Measurements from ENCODE around the gene DUSP10. TPM values are rescaled to one million over a fixed set of nuclear protein-coding genes. Genes with fewer than 3 reads are reported as not detected.

The DUSP10 gene
- total and polyA plus RNA-seq, 4 experiments from 2014 or later = 3.8 to 9.9 (median 4.3) TPM

DNA sequence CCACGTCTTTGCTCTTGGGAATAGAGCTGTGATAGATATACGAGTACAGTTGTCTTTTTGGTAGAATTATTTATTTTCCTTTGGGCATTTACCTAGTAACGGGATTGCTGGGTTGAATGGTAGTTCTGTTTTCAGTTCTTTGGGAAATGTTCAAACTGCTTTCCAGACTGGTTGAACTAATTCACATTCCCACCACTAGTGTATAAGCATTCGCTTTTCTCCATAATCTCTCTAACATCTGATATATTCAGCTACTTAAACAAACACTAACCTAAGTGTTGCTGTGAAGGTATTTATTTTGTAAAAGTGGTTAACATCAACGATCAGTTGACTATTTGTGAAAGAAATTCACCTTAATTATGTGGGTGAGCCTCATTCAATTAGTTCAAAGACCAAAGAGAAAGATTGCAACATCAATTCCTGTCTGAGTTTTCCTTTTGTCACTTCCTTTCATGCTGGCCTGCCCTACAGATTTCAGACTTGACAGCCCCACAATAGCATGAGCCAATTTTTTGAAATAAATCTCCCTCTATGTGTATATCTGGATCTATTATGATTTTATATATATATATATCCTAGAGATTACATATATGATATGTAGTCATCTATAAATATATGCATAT lies 26.7 kb upstream of the DUSP10 start:
- Histone ChIP-seq H3K27ac (ENCODE audit: low read depth, low read length) (no peak overlapping the region), H3K4me3 (ENCODE audit: low read length in 2 of 2) (no peak overlapping the region), H3K4me1 (ENCODE audit: insufficient read depth, low read length) (no peaks in the 10 kb centered on the region), H3K9me3 (ENCODE audit: control insufficient read depth in 1 of 2, low read length in 2 of 2) (no peaks in the 10 kb centered on the region), H3K27me3 (ENCODE audit: insufficient read depth, low read length) (no peaks in the 10 kb centered on the region), H3K36me3 (ENCODE audit: insufficient read depth, low read length) (no peaks in the 10 kb centered on the region)
- intact Hi-C loops (cut with micrococcal nuclease) = no loop called here
- no peak overlapping the region for H3K27ac Mint-ChIP-seq
- peaks cover 4 to 6% (median 6%) of the 10 kb centered on the region in 4 donors for H3K4me1 Mint-ChIP-seq
- H3K27me3 Mint-ChIP-seq = no peaks in the 10 kb centered on the region
- no peaks in the 10 kb centered on the region for H3K9me3 Mint-ChIP-seq
- no peaks in the 10 kb centered on the region for H3K36me3 Mint-ChIP-seq
- CTCF ChIA-PET (ENCODE audit: partially characterized antibody) = no interaction called here
- no peak for DNase-seq
- POLR2A ChIA-PET (ENCODE audit: partially characterized antibody) = no interaction called here
- H3K4me3 Mint-ChIP-seq = no peak overlapping the region

DNA sequence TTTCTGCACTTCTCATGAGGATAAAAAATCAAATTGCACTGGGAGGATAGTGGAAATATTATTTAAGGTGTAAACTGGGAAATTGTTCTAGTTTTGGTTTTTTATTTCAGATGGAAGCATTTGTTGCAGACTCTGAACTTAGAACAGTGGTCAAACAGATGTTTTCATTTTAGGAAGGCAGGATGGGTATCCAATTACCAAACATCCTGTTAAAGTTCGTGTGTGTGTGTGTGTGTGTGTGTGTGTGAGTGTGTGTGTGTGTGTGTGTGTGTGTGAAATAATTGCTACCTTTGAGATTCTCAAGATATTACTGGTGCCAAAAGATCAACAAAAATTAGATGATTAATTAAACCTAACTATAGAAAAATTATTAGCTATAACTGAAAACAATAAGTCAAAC lies 24.3 kb upstream of the DUSP10 start:
- Histone ChIP-seq H3K27ac (ENCODE audit: low read depth, low read length) (no peak overlapping the region), H3K36me3 (ENCODE audit: insufficient read depth, low read length) (no peaks in the 10 kb centered on the region), H3K4me1 (ENCODE audit: insufficient read depth, low read length) (no peaks in the 10 kb centered on the region), H3K27me3 (ENCODE audit: insufficient read depth, low read length) (no peaks in the 10 kb centered on the region), H3K4me3 (ENCODE audit: low read length in 2 of 2) (no peak overlapping the region), H3K9me3 (ENCODE audit: control insufficient read depth in 1 of 2, low read length in 2 of 2) (no peaks in the 10 kb centered on the region)
- Mint-ChIP-seq H3K4me3 (no peak overlapping the region), H3K27ac (peak overlapping the region in 1 of 7 donors; percentile 14), H3K4me1 (peaks cover 4 to 6% (median 6%) of the 10 kb centered on the region in 4 donors), H3K27me3 (no peaks in the 10 kb centered on the region), H3K36me3 (no peaks in the 10 kb centered on the region), H3K9me3 (no peaks in the 10 kb centered on the region)
- CTCF ChIA-PET (ENCODE audit: partially characterized antibody) = interaction anchor here (0.9 kb wide), 1 partner anchor 330 kb away, joined by 3 read pairs; no protein-coding TSS in a partner anchor
- no peak for DNase-seq
- intact Hi-C loops (cut with micrococcal nuclease) = no loop called here
- POLR2A ChIA-PET (ENCODE audit: partially characterized antibody) = no interaction called here

DNA sequence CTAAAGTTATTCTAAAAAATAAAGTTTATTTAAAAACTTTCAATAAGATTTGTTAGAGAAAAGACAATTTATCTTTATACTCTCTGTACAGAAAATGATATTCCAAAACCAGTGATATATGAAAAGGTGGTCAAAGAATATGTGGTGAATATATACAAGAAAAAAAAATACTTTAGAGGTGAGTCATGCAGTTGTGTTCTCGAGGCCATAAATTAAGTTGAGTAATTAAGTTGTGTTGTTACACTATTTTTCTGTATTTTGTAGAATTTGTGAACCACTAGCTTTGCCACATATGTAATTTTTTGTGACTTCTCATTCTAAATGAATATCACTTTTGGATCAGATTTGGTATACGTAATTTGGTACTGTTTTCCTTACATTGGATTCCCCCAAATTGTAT lies 23.6 kb upstream of the DUSP10 start:
- ChIA-PET POLR2A (ENCODE audit: partially characterized antibody) (no interaction called here), CTCF (ENCODE audit: partially characterized antibody) (interaction anchor here (0.9 kb wide), 1 partner anchor 330 kb away, joined by 3 read pairs; no protein-coding TSS in a partner anchor)
- H3K36me3 ChIP-seq (ENCODE audit: insufficient read depth, low read length) = no peaks in the 10 kb centered on the region
- H3K4me3 Mint-ChIP-seq = no peak overlapping the region
- no peaks in the 10 kb centered on the region for H3K27me3 Mint-ChIP-seq
- H3K27ac Mint-ChIP-seq = no peak overlapping the region
- H3K27me3 ChIP-seq (ENCODE audit: insufficient read depth, low read length) = no peaks in the 10 kb centered on the region
- intact Hi-C loops (cut with micrococcal nuclease) = no loop called here
- no peaks in the 10 kb centered on the region for H3K9me3 ChIP-seq (ENCODE audit: control insufficient read depth in 1 of 2, low read length in 2 of 2)
- H3K4me1 Mint-ChIP-seq = peaks cover 4 to 7% (median 6%) of the 10 kb centered on the region in 4 donors
- no peak for DNase-seq
- H3K27ac ChIP-seq (ENCODE audit: low read depth, low read length) = no peak overlapping the region
- no peaks in the 10 kb centered on the region for H3K4me1 ChIP-seq (ENCODE audit: insufficient read depth, low read length)
- H3K9me3 Mint-ChIP-seq = no peaks in the 10 kb centered on the region
- no peak overlapping the region for H3K4me3 ChIP-seq (ENCODE audit: low read length in 2 of 2)
- no peaks in the 10 kb centered on the region for H3K36me3 Mint-ChIP-seq

DNA sequence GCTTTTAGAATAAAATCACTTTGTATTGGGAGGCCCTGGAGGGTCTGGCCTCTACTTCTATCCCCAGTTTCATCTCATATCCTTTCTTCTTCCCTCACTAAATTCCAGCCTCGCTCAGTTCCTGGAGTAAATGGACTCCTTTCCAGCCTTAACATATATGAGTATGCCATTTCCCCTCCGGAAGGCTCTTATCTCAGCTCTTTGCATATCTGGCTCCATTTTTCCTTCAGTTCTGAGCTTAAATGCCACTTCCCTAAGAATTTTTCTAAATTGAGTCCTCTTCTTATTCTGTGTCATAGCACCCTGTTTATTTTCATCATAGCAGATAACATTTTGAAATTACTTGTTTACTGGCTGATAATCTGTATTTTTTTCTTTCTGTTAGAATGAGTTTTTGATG lies 20.2 kb upstream of the DUSP10 start:
- H3K27me3 ChIP-seq (ENCODE audit: insufficient read depth, low read length) = no peaks in the 10 kb centered on the region
- H3K4me1 ChIP-seq (ENCODE audit: insufficient read depth, low read length) = no peaks in the 10 kb centered on the region
- H3K27ac ChIP-seq (ENCODE audit: low read depth, low read length) = no peak overlapping the region
- Mint-ChIP-seq H3K4me1 (peaks cover 0 to 4% (median 2%) of the 10 kb centered on the region in 4 donors), H3K36me3 (no peaks in the 10 kb centered on the region), H3K9me3 (no peaks in the 10 kb centered on the region), H3K27me3 (no peaks in the 10 kb centered on the region), H3K27ac (no peak overlapping the region), H3K4me3 (no peak overlapping the region)
- H3K9me3 ChIP-seq (ENCODE audit: control insufficient read depth in 1 of 2, low read length in 2 of 2) = no peaks in the 10 kb centered on the region
- no peak overlapping the region for H3K4me3 ChIP-seq (ENCODE audit: low read length in 2 of 2)
- no peaks in the 10 kb centered on the region for H3K36me3 ChIP-seq (ENCODE audit: insufficient read depth, low read length)
- ChIA-PET CTCF (ENCODE audit: partially characterized antibody) (no interaction called here), POLR2A (ENCODE audit: partially characterized antibody) (no interaction called here)
- no peak for DNase-seq
- intact Hi-C loops (cut with micrococcal nuclease) = no loop called here

DNA sequence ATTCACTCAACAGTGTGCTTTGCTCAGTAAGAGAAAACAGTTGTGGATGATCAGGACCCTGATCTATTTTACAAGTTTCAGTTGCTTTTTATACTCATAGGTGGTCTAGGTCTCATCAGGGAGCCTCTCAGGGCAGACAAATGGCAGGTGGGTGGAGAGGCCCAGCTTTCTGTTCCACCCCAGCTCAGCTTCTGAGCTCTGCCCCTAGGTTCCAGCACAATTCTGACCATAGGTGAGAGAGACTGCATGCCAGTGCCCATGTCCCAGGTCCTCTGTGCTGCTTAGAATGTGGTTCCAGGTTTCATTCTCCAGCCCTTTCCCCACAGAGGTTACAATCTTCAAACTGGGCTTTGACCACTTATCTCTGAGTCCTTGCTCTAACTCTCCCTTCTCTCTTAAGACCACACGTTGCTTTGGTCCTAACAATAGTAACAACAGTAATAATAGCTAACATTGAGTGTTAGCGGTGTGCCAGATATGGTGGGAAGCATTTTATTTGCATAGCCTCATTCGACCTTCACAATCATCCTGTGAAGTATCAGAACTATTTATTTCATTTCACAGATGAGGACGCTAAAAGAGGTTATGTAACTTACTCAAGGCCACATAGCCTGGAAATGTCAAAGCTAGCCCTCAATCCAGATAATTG lies 19.6 kb upstream of the DUSP10 start:
- CTCF ChIA-PET (ENCODE audit: partially characterized antibody) = no interaction called here
- H3K4me3 ChIP-seq (ENCODE audit: low read length in 2 of 2) = no peak overlapping the region
- no peaks in the 10 kb centered on the region for H3K27me3 Mint-ChIP-seq
- H3K36me3 ChIP-seq (ENCODE audit: insufficient read depth, low read length) = no peaks in the 10 kb centered on the region
- peaks cover 0 to 4% (median 2%) of the 10 kb centered on the region in 4 donors for H3K4me1 Mint-ChIP-seq
- no peak overlapping the region for H3K4me3 Mint-ChIP-seq
- POLR2A ChIA-PET (ENCODE audit: partially characterized antibody) = no interaction called here
- no peak overlapping the region for H3K27ac Mint-ChIP-seq
- H3K36me3 Mint-ChIP-seq = no peaks in the 10 kb centered on the region
- H3K9me3 Mint-ChIP-seq = no peaks in the 10 kb centered on the region
- H3K27me3 ChIP-seq (ENCODE audit: insufficient read depth, low read length) = no peaks in the 10 kb centered on the region
- H3K4me1 ChIP-seq (ENCODE audit: insufficient read depth, low read length) = no peaks in the 10 kb centered on the region
- H3K9me3 ChIP-seq (ENCODE audit: control insufficient read depth in 1 of 2, low read length in 2 of 2) = no peaks in the 10 kb centered on the region
- no peak overlapping the region for H3K27ac ChIP-seq (ENCODE audit: low read depth, low read length)
- intact Hi-C loops (cut with micrococcal nuclease) = no loop called here
- DNase-seq = no peak

DNA sequence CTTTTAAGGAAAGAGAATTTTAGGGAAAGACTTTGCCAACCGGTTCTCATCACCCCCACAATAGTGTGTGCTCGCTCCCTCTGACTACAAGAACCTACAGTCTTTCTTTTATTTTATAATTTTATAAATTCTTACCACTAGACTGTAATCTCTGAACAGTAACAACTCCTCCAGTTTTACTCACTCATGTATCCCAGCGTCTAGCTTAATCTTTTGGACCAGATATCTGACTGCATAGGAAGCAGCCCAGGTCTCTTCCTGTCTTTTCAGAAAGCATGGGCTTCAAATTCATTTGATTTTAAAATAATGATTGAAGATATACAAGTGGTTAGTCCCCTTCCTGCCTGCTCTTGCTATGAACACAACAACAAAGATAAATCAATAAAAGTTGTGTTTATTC lies 19.0 kb upstream of the DUSP10 start:
- H3K4me3 Mint-ChIP-seq = no peak overlapping the region
- POLR2A ChIA-PET (ENCODE audit: partially characterized antibody) = no interaction called here
- Histone ChIP-seq H3K27ac (ENCODE audit: low read depth, low read length) (no peak overlapping the region), H3K4me1 (ENCODE audit: insufficient read depth, low read length) (no peaks in the 10 kb centered on the region), H3K36me3 (ENCODE audit: insufficient read depth, low read length) (no peaks in the 10 kb centered on the region), H3K27me3 (ENCODE audit: insufficient read depth, low read length) (no peaks in the 10 kb centered on the region), H3K9me3 (ENCODE audit: control insufficient read depth in 1 of 2, low read length in 2 of 2) (no peaks in the 10 kb centered on the region), H3K4me3 (ENCODE audit: low read length in 2 of 2) (no peak overlapping the region)
- peak overlapping the region in 1 of 7 donors; percentile 44 for H3K27ac Mint-ChIP-seq
- intact Hi-C loops (cut with micrococcal nuclease) = no loop called here
- H3K4me1 Mint-ChIP-seq = peaks cover 0 to 6% (median 2%) of the 10 kb centered on the region in 4 donors
- H3K36me3 Mint-ChIP-seq = no peaks in the 10 kb centered on the region
- H3K9me3 Mint-ChIP-seq = no peaks in the 10 kb centered on the region
- no peak for DNase-seq
- no peaks in the 10 kb centered on the region for H3K27me3 Mint-ChIP-seq
- CTCF ChIA-PET (ENCODE audit: partially characterized antibody) = no interaction called here

DNA sequence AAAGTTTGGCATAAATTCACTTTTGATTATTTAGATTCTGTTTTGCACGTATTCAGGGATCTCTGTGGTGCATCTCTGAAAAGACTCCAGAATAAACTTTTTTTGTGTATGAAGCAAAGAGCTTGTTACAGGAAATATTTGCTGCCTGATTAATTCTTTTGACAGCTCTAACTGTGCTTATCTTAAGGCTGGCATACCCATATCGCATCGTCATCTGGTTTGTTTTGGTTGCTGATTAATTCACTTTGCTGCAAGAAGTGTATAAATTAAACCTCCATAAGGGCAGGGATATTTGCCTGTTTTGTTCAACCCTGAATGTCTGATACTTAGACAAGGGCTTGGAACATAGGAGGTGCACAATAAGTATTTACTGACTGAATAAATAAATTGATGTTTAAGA lies 17.5 kb upstream of the DUSP10 start:
- H3K4me1 ChIP-seq (ENCODE audit: insufficient read depth, low read length) = peaks cover 7% of the 10 kb centered on the region
- H3K9me3 ChIP-seq (ENCODE audit: control insufficient read depth in 1 of 2, low read length in 2 of 2) = no peaks in the 10 kb centered on the region
- Mint-ChIP-seq H3K27me3 (no peaks in the 10 kb centered on the region), H3K27ac (no peak overlapping the region), H3K4me3 (no peak overlapping the region), H3K9me3 (no peaks in the 10 kb centered on the region), H3K4me1 (peaks cover 5 to 11% (median 8%) of the 10 kb centered on the region in 4 donors), H3K36me3 (no peaks in the 10 kb centered on the region)
- no peak for DNase-seq
- no peak overlapping the region for H3K27ac ChIP-seq (ENCODE audit: low read depth, low read length)
- H3K4me3 ChIP-seq (ENCODE audit: low read length in 2 of 2) = no peak overlapping the region
- ChIA-PET CTCF (ENCODE audit: partially characterized antibody) (interaction anchor here (1.6 kb wide), 1 partner anchor 30 kb away, joined by 3 read pairs; no protein-coding TSS in a partner anchor), POLR2A (ENCODE audit: partially characterized antibody) (no interaction called here)
- no peaks in the 10 kb centered on the region for H3K27me3 ChIP-seq (ENCODE audit: insufficient read depth, low read length)
- H3K36me3 ChIP-seq (ENCODE audit: insufficient read depth, low read length) = no peaks in the 10 kb centered on the region
- intact Hi-C loops (cut with micrococcal nuclease) = no loop called here
